ENCODE data around the gene PAPPA2. TPM values are rescaled to one million over a fixed set of nuclear protein-coding genes. Genes with fewer than 3 reads are reported as not detected.

PAPPA2 gene
- total RNA-seq, 2 donors from 2014 or later = 0.19 to 1.2 TPM

GRCh38 chr1:176820391-176821031 is 357.5 kb downstream of the PAPPA2 start:
- DNase-seq (ENCODE audit: low spot score) = no peak
- no peaks in the 10 kb centered on the region for H3K27me3 ChIP-seq
- TF ChIP-seq CTCF (IDR thresholded peaks at IDR 0.05) = no peak
- no peaks in the 10 kb centered on the region for H3K4me1 ChIP-seq
- no peak overlapping the region for H3K27ac ChIP-seq
- H3K9me3 ChIP-seq = no peaks in the 10 kb centered on the region
- H3K36me3 ChIP-seq = no peaks in the 10 kb centered on the region
- no peak overlapping the region for H3K4me3 ChIP-seq

GRCh38 chr1:176826265-176826664 is 363.3 kb downstream of the PAPPA2 start:
- no peak for DNase-seq (ENCODE audit: low spot score)
- no peak overlapping the region for H3K27ac ChIP-seq
- H3K9me3 ChIP-seq = no peaks in the 10 kb centered on the region
- no peak for TF ChIP-seq CTCF (IDR thresholded peaks at IDR 0.05)
- no peaks in the 10 kb centered on the region for H3K36me3 ChIP-seq
- H3K27me3 ChIP-seq = no peaks in the 10 kb centered on the region
- no peak overlapping the region for H3K4me3 ChIP-seq
- no peaks in the 10 kb centered on the region for H3K4me1 ChIP-seq

- no peak for TF ChIP-seq CTCF (IDR thresholded peaks at IDR 0.05)
- Histone ChIP-seq H3K27ac (no peak overlapping the region), H3K9me3 (no peaks in the 10 kb centered on the region), H3K27me3 (no peaks in the 10 kb centered on the region), H3K4me3 (no peak overlapping the region), H3K36me3 (no peaks in the 10 kb centered on the region), H3K4me1 (no peaks in the 10 kb centered on the region)
- no peak for DNase-seq (ENCODE audit: low spot score)
Measured at GRCh38 chr1:176829261-176829660, 366.3 kb downstream of the PAPPA2 start.

GRCh38 chr1:176831150-176831549 is 368.2 kb downstream of the PAPPA2 start:
- no peak overlapping the region for H3K4me3 ChIP-seq
- no peaks in the 10 kb centered on the region for H3K36me3 ChIP-seq
- DNase-seq (ENCODE audit: low spot score) = no peak
- no peak overlapping the region for H3K27ac ChIP-seq
- H3K27me3 ChIP-seq = no peaks in the 10 kb centered on the region
- TF ChIP-seq CTCF (IDR thresholded peaks at IDR 0.05) = no peak
- no peaks in the 10 kb centered on the region for H3K9me3 ChIP-seq
- no peaks in the 10 kb centered on the region for H3K4me1 ChIP-seq

GRCh38 chr1:176837708-176838107 is 374.7 kb downstream of the PAPPA2 start:
- DNase-seq (ENCODE audit: low spot score) = no peak
- Histone ChIP-seq H3K4me1 (no peaks in the 10 kb centered on the region), H3K27me3 (no peaks in the 10 kb centered on the region), H3K27ac (no peak overlapping the region), H3K4me3 (no peak overlapping the region), H3K9me3 (no peaks in the 10 kb centered on the region), H3K36me3 (no peaks in the 10 kb centered on the region)
- no peak for TF ChIP-seq CTCF (IDR thresholded peaks at IDR 0.05)
